ENCODE data around the gene BHLHE41.

GRCh38 chr12:26109343-26109881, 15.4 kb downstream of the BHLHE41 start:
- no peak for TF ChIP-seq PATZ1 (CRISPR knock-in tag; IDR thresholded peaks at IDR 0.05; ENCODE audit: borderline replicate concordance)
- TF ChIP-seq ZFP30 (CRISPR knock-in tag; IDR thresholded peaks at IDR 0.05) = no peak
- no peak for TF ChIP-seq CSDC2 (CRISPR knock-in tag; IDR thresholded peaks at IDR 0.05)
- no peak for TF ChIP-seq TCF4 (CRISPR knock-in tag; IDR thresholded peaks at IDR 0.05; ENCODE audit: borderline replicate concordance)
- no peak for TF ChIP-seq ZFP3 (CRISPR knock-in tag; IDR thresholded peaks at IDR 0.05)
- no peak for TF ChIP-seq CREB5 (CRISPR knock-in tag; IDR thresholded peaks at IDR 0.05; ENCODE audit: low read depth)
- no peak for TF ChIP-seq BACH2 (CRISPR knock-in tag; IDR thresholded peaks at IDR 0.05; ENCODE audit: borderline replicate concordance)
- TF ChIP-seq ZNF8 (CRISPR knock-in tag; IDR thresholded peaks at IDR 0.05) = no peak
- no peak for TF ChIP-seq RARB (CRISPR knock-in tag; IDR thresholded peaks at IDR 0.05)
- TF ChIP-seq ARNTL (CRISPR knock-in tag; IDR thresholded peaks at IDR 0.05; ENCODE audit: borderline replicate concordance, low read depth) = no peak
- no peak for TF ChIP-seq ZNF565 (CRISPR knock-in tag; conservative IDR thresholded peaks at IDR 0.05; ENCODE audit: low read depth)
- TF ChIP-seq OSR1 (CRISPR knock-in tag; IDR thresholded peaks at IDR 0.05) = no peak

All from SK-N-SH treated with all-trans-retinoic acid at 6 μM for 48 hours (cell line).